DMS 273 (cell line): ENCODE measurements around the gene KIRREL3.
A peak's percentile ranks its signal among the peaks of the same experiment; 100 is the strongest.

Experiments
- DNase-seq: peaks from one replicate; lab custom pipeline; 2025; ENCODE audit not compliant: unreplicated experiment; lab: John Stamatoyannopoulos, UW

Gene KIRREL3

GRCh38 chr11:126497581-126498122 lies 502.9 kb downstream of the KIRREL3 start:
- DNase-seq, result no peak

DNA sequence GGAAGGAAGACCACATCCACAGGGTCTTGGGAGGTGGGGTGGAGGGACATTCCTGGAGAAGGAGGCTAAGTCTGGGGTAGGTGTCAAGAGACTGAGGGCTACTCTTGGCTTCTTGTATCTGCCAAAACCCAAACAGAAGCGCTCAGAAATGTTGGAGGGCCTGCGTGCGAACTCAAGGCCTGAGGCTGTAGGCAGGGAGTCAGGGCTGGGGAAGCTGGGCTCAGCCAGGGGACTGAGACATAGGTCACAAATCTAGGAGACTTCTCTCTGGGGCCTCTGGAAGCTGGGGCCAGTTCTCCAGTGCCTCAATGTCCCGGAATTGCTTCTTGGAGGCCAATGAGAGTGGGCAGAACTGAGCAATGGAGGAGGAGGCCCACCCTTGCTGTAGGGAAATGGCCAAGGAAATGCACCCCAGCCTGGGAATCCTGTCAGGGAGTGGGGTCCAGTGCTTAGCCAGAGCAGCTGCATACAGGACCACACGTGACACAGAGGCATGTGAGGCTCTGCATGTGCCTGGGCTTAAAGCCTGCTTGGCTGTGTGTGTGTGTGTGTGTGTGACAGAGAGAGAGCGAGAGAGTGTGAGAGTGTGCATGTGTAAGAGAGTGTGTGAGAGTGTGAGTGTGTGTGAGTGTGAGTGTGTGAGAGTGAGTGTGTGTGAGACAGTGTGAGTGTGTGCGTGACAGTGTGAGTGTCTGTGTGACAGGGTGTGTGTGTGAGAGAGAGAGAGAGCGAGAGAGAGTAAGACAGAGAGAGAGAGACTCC lies 503.8 kb downstream of the KIRREL3 start:
- no peak for DNase-seq

DNA sequence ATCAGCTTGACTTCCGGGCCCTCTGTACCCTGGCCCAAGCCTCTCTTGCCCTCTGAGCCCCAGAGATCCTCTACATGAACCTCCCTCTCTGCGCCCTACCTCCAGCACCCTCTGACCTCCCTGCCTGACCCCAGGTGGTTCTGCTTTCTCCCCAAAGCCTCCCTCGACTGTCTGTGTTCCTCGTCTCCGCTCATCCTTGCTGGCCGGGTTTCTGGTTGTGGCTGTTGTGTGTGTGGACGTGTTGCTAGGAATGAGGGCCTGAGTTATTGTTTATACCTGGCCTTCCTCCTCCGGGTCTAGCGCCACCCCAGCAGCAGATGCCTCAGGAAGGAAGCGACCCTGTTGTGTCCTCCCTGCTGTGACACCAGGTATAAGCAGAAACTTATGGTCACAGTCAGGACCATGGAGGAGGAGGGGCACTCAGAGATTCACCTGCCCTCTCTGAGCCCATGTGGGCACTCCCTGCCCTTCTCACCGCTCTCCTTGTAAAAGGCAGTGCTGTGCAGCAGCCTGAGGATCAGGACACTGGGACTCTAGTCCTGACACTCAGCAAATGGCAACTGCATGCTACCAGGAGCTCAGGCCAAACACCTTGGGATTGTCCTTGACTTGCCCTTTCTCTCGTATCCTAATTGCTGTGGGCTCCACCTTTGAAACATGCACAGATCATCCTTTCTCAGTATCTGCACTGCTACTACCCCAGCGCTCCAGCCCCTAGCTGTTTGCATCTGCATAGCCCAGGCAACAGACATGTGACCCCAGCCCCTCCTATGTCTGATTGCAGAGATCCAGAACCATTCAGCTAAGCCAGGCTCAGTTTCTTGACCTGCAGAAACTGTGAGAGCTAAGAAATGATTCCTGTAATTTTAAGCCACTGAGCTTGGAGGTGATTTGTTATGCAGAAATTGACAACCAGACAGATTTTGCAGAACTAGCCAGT lies 505.0 kb downstream of the KIRREL3 start:
- DNase-seq, result no peak

- DNase-seq, result no peak
Measured at GRCh38 chr11:126494831-126495230, 505.7 kb downstream of the KIRREL3 start.

- no peak for DNase-seq
Measured at GRCh38 chr11:126492331-126493082, 508.1 kb downstream of the KIRREL3 start.

DNA sequence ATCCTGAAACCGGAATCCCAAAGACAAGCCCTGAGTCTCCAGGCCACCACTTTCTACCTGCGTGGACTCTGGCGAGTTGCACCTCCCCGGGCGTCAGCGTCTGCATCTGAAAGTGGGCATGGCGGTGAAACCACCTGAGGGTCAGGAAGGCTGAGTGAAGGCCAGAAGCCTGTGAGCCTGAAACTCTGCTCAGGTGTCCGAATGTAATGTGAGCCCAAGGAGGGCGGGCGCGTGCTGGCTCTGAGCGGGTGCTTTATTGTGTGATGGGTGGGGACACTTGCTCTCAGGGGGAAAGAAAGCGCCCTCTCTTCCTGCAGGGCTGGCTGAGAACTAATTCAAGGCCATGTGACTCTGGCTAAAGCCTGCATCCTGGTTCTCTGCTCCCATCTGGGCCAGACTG lies 509.5 kb downstream of the KIRREL3 start:
- no peak for DNase-seq

DNA sequence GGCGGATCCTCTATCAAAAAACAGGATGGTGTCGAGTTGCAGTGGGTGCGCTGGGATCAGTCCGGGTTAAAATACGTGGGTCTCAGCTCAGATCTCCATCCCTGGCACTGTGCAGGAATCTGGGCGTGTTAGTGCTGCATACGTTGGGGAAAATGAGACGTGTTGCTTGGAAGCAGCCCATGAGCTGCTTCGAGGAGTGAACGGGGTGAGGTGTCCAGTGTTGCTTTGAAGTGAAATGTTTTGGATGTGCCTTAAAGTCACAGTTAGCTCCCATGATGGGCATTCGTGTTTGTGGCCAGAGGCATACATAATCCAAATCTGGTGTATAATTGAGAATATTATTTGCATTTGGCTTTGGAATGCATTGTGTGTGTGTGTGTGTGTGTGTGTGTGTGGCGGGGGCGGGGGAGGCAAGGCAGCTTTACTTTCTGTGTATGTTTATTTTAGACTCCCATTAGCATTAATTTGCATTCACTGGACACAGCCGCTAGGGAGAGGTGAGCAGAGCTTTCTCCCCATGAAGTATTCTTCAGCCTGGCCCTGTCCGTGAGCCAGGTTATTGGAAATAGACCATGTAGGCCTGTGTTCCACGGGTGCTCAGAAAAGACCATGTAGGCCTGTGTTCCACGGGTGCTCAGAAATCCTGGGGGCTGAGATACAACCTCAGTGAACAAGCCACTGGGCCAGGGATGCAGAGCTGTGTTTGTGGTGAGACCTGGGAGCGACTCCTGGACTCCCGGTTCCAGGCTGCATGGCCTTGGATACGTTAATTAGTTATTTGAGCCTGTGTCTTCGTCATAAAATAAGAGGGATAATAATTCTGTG lies 510.5 kb downstream of the KIRREL3 start:
- no peak for DNase-seq

GRCh38 chr11:126488591-126489370 lies 511.8 kb downstream of the KIRREL3 start:
- no peak for DNase-seq

GRCh38 chr11:126487711-126488110 lies 512.9 kb downstream of the KIRREL3 start:
- no peak for DNase-seq

GRCh38 chr11:126485986-126486635 lies 514.5 kb downstream of the KIRREL3 start:
- DNase-seq, result no peak

DNA sequence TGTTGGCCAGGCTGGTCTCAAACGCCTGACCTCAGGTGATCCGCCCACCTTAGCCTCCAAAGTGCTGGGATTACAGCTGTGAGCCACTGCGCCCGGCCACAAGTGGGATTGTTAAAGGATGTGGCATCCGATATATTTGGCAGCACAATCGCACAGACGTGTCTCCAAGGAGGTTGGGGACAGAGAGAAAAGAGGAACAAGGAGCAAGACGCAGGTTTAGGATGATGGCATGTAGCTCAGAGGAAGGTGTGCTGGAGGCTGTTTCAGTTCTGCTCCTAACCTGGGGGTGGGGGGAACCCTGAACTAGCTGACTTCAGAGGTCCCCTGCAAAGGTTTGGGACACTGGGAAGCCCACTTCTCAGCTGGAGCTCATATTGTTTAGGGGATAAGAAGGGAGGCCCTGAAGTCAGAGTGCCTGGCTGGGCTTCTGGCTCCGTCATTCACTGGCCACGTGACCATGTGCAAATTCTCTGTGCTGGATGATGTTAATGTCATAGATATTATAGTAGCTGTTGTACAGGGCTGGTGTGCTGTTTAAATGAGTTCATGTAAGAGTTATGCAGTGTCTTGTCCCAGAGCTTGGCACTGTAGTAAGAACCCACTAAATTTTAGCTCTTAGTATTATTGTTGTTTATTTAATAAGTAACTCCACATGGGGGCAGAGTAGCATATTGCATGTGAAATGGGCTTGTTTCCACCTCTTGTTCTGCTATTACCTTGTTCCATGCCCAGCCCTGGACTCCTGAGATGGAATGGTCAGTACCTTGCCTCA lies 515.4 kb downstream of the KIRREL3 start:
- DNase-seq, result peak; percentile 30

DNA sequence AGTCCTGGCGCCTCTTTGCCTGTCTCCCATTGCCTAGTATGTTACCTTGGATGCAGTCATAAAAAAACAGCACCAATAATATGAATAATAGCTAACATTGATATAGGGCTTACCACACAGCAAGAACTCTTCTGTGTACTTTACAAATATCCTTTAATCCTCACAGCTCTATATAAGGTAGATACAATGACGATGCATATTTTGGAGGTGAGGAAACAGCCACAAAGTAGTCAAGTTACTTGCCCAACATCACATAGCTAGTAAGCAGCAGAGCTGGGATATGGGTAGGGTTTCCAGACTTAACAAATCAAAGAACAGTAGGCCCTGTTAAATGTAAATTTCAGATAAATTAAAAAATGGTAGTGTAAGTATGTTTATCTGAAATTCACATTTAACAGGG lies 516.3 kb downstream of the KIRREL3 start:
- DNase-seq, result no peak

DNA sequence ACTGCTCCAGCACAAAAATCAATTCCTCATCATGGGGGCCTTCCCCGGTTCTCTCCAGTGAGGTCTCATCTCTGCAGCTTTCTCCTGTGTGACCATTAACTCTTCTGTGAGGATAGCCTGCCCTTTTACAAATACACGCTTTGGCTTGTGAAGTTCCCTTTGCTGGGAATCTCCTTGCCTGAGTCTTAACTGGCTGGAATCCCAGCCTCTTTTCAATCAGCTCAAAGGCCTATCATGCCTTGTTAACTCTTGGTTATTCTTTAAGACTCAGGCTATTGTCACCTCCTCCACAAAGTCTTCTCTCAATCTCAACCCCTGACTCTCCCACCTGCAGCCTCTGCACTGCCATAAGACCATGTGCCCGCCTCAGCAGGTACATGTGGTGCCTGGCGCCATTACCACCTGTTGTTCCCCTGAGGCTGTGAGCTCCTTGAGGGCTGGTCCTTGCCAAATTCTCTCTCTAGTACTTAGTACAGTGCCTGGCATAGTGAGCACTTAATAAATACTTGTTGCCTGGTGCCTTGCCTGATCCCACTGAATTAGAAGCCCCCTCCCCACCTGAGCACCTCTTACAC lies 516.9 kb downstream of the KIRREL3 start:
- DNase-seq, result no peak

DNA sequence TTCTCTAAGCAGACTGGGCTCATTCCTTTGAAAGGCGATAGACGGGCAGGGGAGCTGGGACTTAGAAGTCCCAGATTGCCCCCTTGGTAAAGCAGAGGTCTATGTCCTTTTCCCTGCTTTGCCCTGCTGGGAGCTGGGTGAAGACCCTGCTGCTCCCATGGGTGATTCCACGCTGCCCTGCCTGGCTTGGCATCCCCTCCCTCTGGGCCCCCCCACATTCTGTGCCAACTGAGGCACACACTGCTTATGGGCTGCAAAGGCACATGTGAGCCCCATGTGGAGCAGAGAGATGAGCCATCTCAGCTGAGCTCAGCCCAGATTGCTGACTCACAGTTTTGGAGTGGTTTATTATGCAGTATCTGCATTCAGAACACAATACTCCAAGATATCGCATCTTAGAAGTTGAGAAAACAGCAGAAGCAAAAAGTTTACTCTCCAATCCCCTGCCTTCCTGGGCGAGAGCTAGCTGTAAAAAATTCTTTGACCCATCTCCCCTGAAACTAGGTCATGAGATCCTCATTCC lies 517.9 kb downstream of the KIRREL3 start:
- DNase-seq, result no peak

GRCh38 chr11:126481303-126481680 lies 519.3 kb downstream of the KIRREL3 start:
- DNase-seq, result no peak

DNA sequence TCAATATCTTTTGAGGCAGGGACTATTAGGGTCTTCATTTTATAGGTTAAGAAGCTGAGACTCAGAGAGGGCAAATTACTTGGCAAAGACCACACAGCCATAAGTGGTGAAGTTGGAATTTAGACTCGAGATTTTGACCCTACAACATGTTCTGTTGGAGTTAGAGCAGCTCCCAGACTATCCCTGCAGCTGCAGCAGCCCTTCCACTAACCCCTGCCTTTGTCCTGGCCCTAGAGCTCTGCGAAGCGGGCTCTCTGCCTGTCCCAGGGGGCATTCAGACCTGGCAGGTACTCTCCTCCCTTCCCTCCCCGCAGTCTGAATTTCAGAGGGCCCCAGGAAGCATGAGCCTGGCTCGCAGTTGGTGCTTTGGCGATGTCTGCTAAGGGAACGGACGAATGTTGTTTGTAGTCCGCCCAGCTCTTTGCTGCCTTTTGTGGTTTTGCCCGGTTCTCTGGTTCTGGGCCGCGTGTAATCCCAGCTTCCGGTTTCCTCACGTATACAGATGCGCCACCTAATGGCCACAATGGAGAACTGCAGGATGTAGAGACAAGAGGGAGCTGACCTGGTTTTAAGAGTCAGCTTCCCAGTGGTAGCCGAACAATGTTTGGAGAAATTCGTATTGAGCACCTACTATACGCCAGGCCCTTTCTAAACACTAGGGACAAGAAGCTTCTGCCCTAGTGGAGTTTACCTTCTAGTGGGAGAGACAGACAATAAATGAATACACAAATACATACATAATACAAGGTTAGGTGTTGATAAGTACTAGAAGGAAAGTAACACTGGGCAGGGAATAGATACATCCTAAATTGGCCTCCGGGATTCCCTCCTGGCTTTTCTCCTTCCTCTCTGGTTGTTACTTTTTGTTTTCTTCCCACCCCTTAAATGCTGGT lies 519.9 kb downstream of the KIRREL3 start:
- peak; percentile 90 for DNase-seq

GRCh38 chr11:126480015-126480409 lies 520.6 kb downstream of the KIRREL3 start:
- no peak for DNase-seq
